BJ (cell line): ENCODE results near the gene PCDH1. TPM values are rescaled to one million over a fixed set of nuclear protein-coding genes. Genes with fewer than 3 reads are reported as not detected.

ENCODE experiments used
- CTCF ChIA-PET: fragments of 350-600 bp; formaldehyde crosslinking; extraction: SDS; loops from one replicate; lab custom pipeline; 2021; ENCODE audit warnings: antibody characterized with exemption, inconsistent platforms; lab: Yijun Ruan, JAX
- POLR2A ChIA-PET: fragments of 300-600 bp; sonication (Branson Sonifier 250); formaldehyde crosslinking; extraction: SDS; loops from one replicate; lab custom pipeline; 2021; ENCODE audit warnings: antibody characterized with exemption; lab: Charles Lee
- DNase-seq: peaks from one replicate; pipeline ENCODE4 v3.0.0-alpha.2; 2011; ENCODE audit warnings: low read depth
- H3K27me3 ChIP-seq: 2 replicates; pipeline ENCODE4 v1.6.0; 2011; ENCODE audit warnings: low read length; ENCODE audit not compliant: control insufficient read depth, insufficient read depth
- H3K36me3 ChIP-seq: 2 replicates; pipeline ENCODE4 v1.5.1; 2011; ENCODE audit warnings: low read length; ENCODE audit not compliant: control insufficient read depth, insufficient read depth
- H3K4me3 ChIP-seq: 2 replicates; pipeline ENCODE4 v1.5.1; 2011; ENCODE audit warnings: low read depth, mild to moderate bottlenecking, control low read depth, low read length
- CTCF ChIP-seq: IDR thresholded peaks from 2 replicates; pipeline ENCODE4 v1.5.1; 2011; ENCODE audit warnings: low read depth, mild to moderate bottlenecking, control low read depth, inconsistent platforms, low read length, moderate library complexity; ENCODE audit not compliant: insufficient read depth
- polyA plus RNA-seq: library from polyadenylated mRNA; depleted of rRNA; stranded (reverse); fragments of >200 nt; gene quantifications from 2 replicates; pipeline ENCODE4 v1.2.3, GENCODE V29; 2011; rRNA removed

PCDH1 gene
- polyA plus RNA-seq, 1 experiment = 2.1 TPM

- ChIA-PET CTCF (no interaction called here), POLR2A (no interaction called here)
- TF ChIP-seq CTCF = no peak
- DNase-seq = no peak
- no peak overlapping the region for H3K4me3 ChIP-seq
- peaks cover 41% of the 10 kb centered on the region for H3K27me3 ChIP-seq
- no peaks in the 10 kb centered on the region for H3K36me3 ChIP-seq
These were observed 72.2 kb downstream of the PCDH1 start for GRCh38 chr5:141805874-141806595.

- CTCF ChIA-PET = interaction anchor here (1.1 kb wide), 2 partner anchors 9 to 11 kb away, joined by 3 to 5 read pairs; no protein-coding TSS in a partner anchor
- POLR2A ChIA-PET = no interaction called here
These were observed 73.7 kb downstream of the PCDH1 start for GRCh38 chr5:141804475-141804874.

More at GRCh38 chr5:141804475-141804874, 73.7 kb downstream of the PCDH1 start:
- H3K36me3 ChIP-seq = no peaks in the 10 kb centered on the region
- no peak for DNase-seq
- peaks cover 35% of the 10 kb centered on the region for H3K27me3 ChIP-seq
- TF ChIP-seq CTCF = no peak
- no peak overlapping the region for H3K4me3 ChIP-seq

Other genes with a start within 250 kb of the PCDH1 start
- gene HDAC3, start 241.6 kb downstream of the PCDH1 start, polyA plus RNA-seq = 84.2 and 97.8 TPM in 2 replicates
- gene RELL2, start 241.4 kb downstream of the PCDH1 start, polyA plus RNA-seq = 3.7 and 5.0 TPM in 2 replicates
- 35.8 and 45.8 TPM in 2 replicates for gene FCHSD1, start 227.0 kb downstream of the PCDH1 start, polyA plus RNA-seq
- gene ARAP3, start 196.2 kb downstream of the PCDH1 start, polyA plus RNA-seq = 4.1 and 5.6 TPM in 2 replicates
- gene DELE1, start 45.5 kb upstream of the PCDH1 start, polyA plus RNA-seq = 65.4 and 110 TPM in 2 replicates
- 0.01 TPM in 1 of 2 replicates, not detected in the other for gene PCDH12, start 79.8 kb upstream of the PCDH1 start, polyA plus RNA-seq
- 27.2 and 33.1 TPM in 2 replicates for gene RNF14, start 90.7 kb upstream of the PCDH1 start, polyA plus RNA-seq
- gene GNPDA1, start 134.6 kb upstream of the PCDH1 start, polyA plus RNA-seq = 12.5 TPM in 2 replicates
- 11.2 and 22.4 TPM in 2 replicates for gene NDFIP1, start 230.4 kb upstream of the PCDH1 start, polyA plus RNA-seq